NCI-H2029 (cell line): ENCODE data around the gene GFRAL.

Experiments used
- DNase-seq: peaks from one replicate; lab custom pipeline; 2025; lab: John Stamatoyannopoulos, UW

Gene GFRAL

DNA sequence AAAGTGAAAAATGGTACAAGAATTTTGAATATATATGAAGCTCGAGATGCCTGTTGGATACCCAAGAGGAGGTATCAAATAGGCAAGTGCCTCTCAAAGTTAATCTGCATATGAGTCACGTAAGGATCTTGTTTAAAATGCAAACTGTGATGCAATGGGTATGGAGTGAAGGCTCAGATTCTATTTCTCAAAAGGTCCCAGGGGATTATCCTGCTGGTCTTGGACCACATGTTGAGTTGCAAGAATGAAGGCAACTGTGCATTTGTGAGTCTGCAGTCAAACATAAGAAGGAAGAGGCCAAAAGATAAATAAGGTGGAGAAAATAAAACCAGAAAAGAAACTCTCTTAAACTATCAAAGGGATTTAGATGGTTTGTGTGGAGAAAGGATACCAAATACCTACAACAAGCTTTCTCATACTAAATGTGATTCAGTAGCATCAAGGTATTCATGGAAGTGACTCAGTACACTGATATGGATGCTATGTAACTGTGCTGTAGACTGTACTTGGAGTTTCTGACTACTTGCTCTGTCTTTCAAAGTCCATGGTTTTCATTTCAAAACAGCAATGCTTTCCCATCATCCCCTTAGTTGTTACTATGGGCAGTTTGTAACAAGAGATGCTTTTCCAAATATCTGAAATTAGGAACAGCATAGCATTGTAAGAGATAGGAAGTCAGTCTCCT is 106.3 kb downstream of the GFRAL start:
- DNase-seq = no peak

- DNase-seq = no peak
These were observed 109.9 kb downstream of the GFRAL start for GRCh38 chr6:55437141-55437540.

DNA sequence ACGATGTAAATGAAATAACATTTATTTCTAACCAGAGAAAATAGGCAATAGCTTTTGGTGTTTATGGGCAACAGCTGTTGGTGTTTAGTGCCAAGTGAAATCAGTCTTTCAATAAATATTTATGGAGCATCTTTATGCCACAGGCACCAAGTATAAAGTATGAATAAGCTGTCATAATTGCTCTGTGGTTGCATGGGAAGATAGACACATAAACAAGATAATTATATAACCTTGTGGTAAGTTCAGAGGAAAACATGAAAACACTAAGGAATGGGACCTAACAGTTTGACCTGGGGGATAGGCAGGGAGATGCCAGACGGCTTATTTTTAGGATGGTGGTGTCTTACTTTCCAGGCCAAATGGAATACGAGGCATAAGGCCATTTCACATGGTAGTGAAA is 110.9 kb downstream of the GFRAL start:
- no peak for DNase-seq

- no peak for DNase-seq
These were observed 116.2 kb downstream of the GFRAL start for GRCh38 chr6:55443238-55444134.

- no peak for DNase-seq
These were observed 118.5 kb downstream of the GFRAL start for GRCh38 chr6:55445648-55446204.

GRCh38 chr6:55447891-55448290 is 120.6 kb downstream of the GFRAL start:
- DNase-seq = no peak

- DNase-seq = no peak
These were observed 121.2 kb downstream of the GFRAL start for GRCh38 chr6:55448451-55448850.

DNA sequence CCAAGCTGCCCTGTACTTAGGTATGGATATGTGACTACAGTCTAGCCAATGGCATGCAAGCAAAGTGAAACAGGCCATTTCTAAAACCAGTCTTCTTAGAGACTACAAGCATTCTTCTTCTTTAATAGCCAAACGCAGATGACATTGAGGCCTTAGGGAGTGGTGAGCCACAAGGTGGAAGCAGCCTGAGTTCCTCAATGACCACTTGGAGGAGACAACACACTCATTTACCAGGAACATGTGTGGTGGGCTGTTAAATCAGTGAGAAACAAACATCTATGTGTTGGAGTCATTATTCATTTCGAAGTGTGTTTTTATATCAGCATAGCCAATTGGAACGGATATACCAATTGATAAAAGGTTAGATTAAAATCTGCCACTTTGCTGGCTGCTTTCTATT is 122.0 kb downstream of the GFRAL start:
- DNase-seq = no peak

GRCh38 chr6:55450005-55450404 is 122.7 kb downstream of the GFRAL start:
- no peak for DNase-seq
